GM18867 (cell line): ENCODE results near the gene CD300LD.
"Not testable (repeated sequence)": the region's sequence is repeated elsewhere in the genome, so short reads cannot be mapped to it uniquely, and the experiment has no call there.

Experiments used
- ATAC-seq: cut with Tn5 transposase; IDR thresholded peaks from one replicate; pipeline ENCODE4 v1.9.1; 2021; ENCODE audit warnings: mild to moderate bottlenecking, moderate library complexity; ENCODE audit not compliant: unreplicated experiment

CD300LD gene

DNA sequence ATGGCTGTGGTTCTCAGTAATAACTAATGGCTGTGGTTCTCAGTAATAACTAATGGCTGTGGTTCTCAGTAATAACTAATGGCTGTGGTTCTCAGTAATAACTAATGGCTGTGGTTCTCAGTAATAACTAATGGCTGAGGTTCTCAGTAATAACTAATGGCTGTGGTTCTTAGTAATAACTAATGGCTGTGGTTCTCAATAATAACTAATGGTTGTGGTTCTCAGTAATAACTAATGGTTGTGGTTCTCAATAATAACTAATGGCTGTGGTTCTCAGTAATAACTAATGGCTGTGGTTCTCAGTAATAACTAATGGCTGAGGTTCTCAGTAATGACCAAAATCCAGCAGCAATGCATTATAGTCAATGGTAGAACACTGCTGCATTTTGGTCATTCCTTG, 18.4 kb downstream of the CD300LD start:
- not testable (repeated sequence) for ATAC-seq

DNA sequence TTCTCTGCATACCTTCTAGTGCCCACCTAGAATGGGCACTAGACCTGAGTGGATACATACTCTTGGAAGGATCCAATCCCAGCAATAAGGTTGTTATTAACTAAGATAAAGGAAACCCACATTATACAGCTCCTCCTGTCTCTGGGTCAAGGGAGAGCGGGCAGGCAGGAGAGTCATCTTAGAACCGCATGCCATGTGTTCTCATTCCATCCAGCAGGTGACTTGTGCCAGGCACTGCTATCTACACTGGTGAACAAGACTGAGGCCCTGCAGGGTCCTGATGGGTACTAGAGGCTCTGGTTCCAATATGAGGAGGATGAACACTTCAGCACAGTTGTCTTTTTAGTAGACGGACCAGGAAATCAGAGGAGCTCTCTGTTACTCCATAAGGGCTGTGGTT, 18.9 kb downstream of the CD300LD start:
- no peak for ATAC-seq

DNA sequence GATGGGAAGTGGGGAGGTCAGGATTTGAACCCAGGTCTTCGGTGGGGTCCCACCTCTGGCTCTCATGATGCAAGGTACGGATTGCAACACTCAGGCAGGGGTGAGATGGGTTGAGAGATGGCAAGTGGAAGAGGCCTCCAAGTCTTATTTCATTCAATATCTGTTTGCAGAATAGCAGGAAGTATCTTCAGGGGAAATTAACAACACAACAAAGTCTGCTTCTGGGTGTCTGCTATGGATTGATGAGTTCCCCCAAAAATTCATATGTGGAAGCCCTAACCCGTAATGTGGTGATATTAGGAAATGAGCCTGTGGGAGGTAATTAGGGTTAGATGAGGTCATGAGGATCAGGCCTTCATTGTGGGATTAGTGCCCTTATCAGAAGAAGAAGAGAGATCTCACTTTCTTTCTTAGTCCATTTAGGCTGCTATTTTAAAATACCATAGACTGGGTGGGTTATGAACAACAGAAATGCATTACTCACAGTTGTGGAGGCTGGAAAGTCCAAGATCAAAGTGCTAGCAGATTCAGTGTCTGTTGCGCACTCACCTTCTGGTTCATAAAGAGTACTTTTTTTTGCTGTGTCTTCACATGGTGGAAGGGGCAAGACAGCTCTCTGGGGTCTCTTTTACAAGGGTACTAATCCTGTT, 20.3 kb downstream of the CD300LD start:
- ATAC-seq = no peak

GRCh38 chr17:74569020-74570003, 22.8 kb downstream of the CD300LD start:
- ATAC-seq = no peak

DNA sequence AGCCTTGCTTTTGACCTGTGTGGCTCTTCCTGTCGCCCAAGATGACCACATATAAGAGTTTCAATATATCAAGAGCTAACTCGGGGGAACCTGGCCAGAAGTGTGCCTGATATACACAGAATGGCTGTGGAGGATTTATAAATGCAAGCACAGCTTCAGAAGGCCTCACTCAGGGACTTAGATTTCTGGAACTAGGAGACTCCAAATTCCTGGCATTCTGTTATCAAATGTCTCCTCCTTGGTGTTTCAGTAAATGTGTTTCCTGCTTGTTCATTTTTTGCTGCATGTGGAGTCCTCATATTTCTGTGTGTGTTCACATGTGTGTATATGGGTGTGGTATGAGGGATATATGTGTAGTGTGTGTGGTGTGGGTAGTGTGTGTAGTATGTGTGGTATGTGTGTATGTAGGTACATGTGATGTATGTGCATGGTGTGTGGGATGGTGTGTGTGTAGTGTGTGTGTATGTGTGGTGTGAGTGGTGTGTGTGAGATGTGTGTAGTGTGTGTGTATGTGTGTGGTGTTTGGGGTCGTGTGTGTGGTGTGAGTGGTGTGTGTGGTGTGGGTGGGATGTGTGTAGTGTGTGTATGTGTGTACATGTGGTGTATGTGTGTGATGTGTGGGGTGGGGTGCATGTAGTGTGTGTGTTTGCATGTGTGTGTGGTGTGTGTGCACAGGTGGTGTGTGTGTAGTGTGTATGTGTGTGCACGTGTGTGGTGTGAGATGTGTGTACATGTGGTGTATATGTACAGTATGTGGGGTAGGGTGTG, 23.8 kb downstream of the CD300LD start:
- no peak for ATAC-seq

DNA sequence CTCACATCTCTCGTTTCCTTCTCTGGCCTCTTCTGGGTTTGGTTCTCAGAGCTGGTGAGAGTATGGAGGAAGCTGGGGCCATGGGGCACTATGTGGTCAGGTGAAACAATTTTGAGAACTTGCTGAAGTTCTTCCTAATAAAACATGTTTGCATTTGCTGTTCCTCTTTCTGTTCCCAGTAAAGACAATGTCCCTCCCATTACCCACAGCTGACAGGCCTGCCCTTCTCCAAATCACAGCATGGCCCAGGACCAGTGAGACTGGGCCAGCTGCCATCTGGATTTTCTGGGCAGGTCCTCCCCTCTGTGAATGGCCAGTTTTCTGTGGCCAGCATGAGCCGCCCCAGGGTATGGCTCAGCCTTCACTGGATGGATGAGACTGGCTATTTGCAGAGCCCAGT, 24.7 kb downstream of the CD300LD start, which contains the start of gene CD300H:
CD300H (minus strand) TSS at position 113 of the 400 bp plus-strand sequence.
- ATAC-seq = no peak

DNA sequence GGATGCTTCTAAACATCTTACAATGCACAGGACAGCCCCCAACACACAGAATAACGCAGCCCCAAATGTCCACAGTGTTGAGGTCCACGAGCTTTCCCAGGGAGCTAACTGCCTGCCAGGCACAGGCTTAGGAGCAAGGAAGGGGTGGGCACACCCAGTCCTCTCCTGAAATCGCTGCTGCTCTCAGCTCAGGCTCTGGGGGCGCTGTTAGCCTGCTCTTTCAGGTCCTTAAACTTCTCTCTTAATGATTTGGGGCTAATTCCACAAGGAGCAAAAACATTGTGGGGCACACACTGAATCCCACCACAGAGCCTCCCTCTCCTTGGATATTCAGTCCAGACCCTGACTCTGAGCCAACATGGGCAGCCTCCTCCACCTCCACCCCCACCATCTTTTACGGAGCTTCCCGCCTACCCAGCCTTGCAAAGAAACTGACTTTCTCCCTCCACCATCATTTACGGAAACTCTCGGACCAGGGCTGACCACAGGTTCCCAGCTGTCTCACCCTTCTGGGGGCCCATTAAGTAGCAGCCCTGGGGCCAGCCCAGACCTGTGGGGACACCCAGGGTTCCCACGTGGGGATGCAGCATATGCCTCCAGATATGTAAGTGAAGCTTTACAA, 25.8 kb downstream of the CD300LD start:
- ATAC-seq = no peak

GRCh38 chr17:74565126-74565525, 27.0 kb downstream of the CD300LD start:
- ATAC-seq = no peak

DNA sequence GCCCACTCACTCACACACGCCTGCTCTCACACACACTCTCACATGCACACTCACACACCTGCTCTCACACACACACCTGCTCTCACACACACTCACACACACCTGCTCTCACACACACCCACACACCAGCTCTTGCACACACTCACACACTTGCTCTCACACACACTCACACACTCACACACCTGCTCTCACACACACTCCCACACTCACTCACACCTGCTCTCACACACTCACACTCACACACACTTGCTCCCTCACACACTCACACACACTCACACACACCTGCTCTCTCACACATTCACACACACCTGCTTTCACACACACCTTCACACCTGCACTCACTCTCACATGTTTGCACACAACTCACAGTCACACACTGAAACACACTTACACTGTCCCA, 28.7 kb downstream of the CD300LD start:
- ATAC-seq = no peak

- no peak for ATAC-seq
Observed at GRCh38 chr17:74561586-74561985, 30.5 kb downstream of the CD300LD start.

DNA sequence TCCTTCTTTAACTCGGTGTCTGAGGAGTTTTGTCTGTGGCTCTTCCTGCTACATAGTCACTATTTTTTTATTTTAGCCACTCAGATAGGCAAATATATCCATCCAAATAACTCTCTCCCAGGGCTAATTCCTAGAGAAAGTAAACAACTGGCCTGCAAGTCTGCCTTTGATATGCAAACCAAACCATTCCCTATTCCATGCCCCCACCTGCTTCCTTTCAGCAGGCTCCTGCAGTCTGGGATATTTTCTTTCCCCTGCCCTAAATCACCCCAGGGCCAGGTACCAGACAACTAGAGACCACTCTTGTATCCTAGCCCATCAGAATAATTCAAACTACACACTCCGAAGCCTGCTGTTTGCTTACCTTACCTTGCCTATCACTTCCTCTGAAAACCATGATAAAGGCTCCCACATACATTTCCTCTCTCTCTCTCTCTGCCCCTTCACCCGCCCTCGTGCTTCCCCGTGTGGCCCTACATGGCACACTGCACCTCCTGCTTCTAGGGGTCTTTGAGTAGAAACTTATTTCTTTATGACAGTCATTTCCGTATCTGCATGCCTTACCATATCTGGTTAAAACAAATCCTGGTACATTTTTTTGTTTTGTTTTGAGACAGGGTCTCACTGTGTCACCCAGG, 33.1 kb downstream of the CD300LD start:
- no peak for ATAC-seq

GRCh38 chr17:74558402-74558801, 33.7 kb downstream of the CD300LD start:
- ATAC-seq = not testable (repeated sequence)

DNA sequence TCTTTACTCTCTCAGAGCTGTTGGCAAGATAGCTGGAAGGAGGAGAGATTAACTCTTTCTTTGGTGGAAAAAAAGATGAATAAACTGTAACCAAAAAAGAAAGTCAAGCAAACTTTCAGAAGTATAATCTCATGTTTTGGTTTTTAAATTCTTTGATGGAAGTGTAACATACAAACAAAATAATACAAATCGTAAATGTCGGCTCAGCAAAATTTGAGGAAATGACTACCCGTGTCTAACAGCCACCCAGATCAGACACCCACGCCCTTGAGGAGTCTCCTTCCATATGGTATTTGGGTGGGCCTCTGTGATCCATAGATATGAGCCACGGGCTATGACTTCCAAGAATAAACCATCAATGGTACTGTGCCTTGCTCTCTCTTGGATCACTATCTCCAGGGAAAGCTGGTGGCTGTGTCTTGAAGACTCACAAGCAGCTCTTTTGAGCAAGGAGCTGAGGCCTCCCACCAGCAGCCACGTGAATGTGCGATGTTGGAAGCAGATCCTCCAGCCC, 36.6 kb downstream of the CD300LD start:
- ATAC-seq = no peak

GRCh38 chr17:74554909-74555308, 37.2 kb downstream of the CD300LD start:
- ATAC-seq = no peak

GRCh38 chr17:74552037-74552436, 40.0 kb downstream of the CD300LD start:
- ATAC-seq = no peak

DNA sequence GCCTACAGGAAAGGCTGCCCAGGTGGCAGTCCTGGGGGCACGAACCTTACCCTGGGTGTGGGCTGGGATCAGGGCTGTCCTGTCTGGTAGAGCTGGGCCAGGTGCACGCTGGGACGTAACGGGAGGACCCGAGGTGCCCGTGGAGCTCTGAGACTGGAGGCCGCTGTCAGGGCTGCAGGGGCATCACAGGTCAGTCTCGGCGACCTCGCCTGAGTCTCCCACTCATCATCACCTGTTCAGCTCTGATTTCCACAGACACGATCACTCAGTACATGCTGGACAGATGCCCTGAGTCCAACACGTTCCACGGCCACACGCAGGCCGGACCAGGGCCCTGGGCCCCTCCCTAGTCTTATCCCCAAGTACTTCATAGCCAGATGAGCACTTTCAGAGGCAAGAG, 41.5 kb downstream of the CD300LD start:
- ATAC-seq = no peak

DNA sequence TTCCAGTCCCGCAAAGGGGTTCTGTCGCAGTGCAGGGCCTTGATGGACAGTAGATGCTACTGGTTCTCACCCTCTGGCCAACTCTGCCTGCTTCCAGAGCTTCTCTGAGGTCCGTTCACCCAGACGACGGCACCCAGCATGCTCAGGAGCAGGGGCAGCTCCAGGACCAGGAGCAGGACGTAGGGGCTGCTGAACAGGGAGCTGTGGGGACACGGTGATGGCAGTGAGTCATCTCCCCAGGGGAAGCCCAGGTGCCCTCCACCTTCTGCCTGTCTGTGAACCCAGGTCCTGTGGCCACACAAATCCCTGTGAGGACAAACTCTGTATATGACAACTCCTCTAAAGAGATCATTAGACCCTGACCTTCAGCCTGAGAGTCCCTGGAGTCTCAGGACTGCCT, 42.7 kb downstream of the CD300LD start:
- ATAC-seq = no peak

DNA sequence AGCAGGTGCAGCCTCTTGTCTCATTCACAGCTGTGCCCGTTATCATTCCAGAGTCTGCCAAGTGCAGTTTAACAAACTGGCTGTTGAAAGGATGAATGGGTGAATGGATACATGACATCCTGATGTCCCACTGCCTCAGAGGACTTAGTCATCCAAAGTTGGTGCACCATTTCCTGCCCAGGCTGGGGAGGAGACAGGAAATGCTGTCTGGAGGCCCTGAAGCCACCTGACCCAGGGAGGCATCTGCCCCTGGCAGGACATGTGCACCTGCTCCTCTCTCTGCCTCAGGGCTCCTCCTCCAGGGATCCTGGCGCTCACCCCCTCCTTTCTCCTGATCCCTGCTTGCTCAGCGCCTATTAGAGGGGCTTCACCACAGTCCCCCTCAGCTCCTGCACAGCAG, 44.3 kb downstream of the CD300LD start:
- no peak for ATAC-seq

DNA sequence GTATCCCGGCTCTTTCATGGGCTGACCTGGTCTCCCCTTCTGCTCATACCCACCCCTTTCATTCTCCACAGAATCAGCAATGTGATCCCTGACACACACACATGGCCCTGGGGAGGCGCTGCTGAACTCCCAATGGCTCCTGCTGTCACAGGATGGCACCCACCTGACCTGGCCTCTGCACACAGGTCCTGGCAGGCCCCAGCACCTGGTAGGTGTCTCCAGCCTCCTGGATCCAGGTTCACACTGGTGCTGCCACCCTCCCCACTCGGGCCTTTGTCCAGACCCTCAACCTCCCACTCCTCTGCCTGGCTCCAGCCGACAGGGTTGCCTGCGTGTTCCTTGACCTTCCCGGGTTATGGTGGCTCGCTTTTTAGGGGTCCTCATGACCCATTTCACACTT, 44.8 kb downstream of the CD300LD start:
- ATAC-seq = no peak

- ATAC-seq = no peak
Observed at GRCh38 chr17:74546586-74546985, 45.5 kb downstream of the CD300LD start.
